NB4 (cell line): Measurements from ENCODE around the gene COPA.

Experiments
- MYC ChIP-seq: IDR thresholded peaks from 2 replicates; pipeline ENCODE4 v1.6.1; 2011; ENCODE audit warnings: low read depth, low read length
- POLR2A ChIP-seq: IDR thresholded peaks from 2 replicates; pipeline ENCODE4 v1.6.1; 2011; ENCODE audit warnings: mild to moderate bottlenecking; ENCODE audit not compliant: insufficient read length; ENCODE audit errors: extremely low read depth
- TF ChIP-seq, protein P1 (sequence below): IDR thresholded peaks from one replicate; pipeline ENCODE4 v1.5.1; 2012; ENCODE audit warnings: low read depth, low read length

DNA sequence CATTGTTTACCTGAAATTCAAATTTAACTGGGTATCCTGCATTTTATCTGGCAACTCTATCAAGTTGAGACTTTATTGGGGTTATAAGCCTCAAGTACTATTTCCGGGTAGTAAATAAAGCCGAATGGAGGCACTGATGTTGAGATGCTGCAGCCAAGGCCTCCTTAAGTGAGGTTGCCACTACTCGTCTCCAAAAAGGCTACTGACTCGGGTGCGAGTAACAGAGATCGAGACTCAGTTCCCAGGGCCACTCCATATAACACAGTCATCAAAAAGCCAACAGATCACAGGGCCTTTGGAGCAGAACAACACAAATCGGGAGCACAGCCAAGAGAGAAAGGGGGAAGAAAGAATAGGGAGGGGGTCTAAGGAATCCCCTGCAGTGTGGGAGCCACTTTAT, 524 bp downstream of the COPA start:
- TF ChIP-seq, protein P1, sequence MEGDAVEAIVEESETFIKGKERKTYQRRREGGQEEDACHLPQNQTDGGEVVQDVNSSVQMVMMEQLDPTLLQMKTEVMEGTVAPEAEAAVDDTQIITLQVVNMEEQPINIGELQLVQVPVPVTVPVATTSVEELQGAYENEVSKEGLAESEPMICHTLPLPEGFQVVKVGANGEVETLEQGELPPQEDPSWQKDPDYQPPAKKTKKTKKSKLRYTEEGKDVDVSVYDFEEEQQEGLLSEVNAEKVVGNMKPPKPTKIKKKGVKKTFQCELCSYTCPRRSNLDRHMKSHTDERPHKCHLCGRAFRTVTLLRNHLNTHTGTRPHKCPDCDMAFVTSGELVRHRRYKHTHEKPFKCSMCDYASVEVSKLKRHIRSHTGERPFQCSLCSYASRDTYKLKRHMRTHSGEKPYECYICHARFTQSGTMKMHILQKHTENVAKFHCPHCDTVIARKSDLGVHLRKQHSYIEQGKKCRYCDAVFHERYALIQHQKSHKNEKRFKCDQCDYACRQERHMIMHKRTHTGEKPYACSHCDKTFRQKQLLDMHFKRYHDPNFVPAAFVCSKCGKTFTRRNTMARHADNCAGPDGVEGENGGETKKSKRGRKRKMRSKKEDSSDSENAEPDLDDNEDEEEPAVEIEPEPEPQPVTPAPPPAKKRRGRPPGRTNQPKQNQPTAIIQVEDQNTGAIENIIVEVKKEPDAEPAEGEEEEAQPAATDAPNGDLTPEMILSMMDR: no peak
- no peak for TF ChIP-seq MYC
- TF ChIP-seq POLR2A: no peak
